Activated CD4-positive, alpha-beta T cell treated with anti-CD3 and anti-CD28 coated beads for 36 hours (primary cell): Measurements from ENCODE around the gene PGBD4. TPM values are rescaled to one million over a fixed set of nuclear protein-coding genes. Genes with fewer than 3 reads are reported as not detected.

Experiments used
- ATAC-seq: fragments of 200-7000 bp; cut with Tn5 transposase; one replicate; pipeline ENCODE4 v1.10.0; 2021; ENCODE audit warnings: mild to moderate bottlenecking, moderate library complexity
- CTCF ChIA-PET: fragments of 350-600 bp; sonication (Branson Sonifier 250); formaldehyde crosslinking; loops from one replicate; lab custom pipeline; 2021; ENCODE audit warnings: antibody characterized with exemption; lab: Charles Lee
- POLR2A ChIA-PET: fragments of 350-600 bp; sonication (Branson Sonifier 250); formaldehyde crosslinking; loops from one replicate; lab custom pipeline; 2021; ENCODE audit warnings: antibody characterized with exemption, inconsistent platforms; lab: Charles Lee
- DNase-seq: peaks from one replicate; pipeline ENCODE4 v3.0.0-alpha.2; 2020
- H3K27ac Mint-ChIP-seq: one replicate; pipeline ENCODE4 v1.8.0; 2021; ENCODE audit warnings: mixed read lengths
- H3K27me3 Mint-ChIP-seq: one replicate; pipeline ENCODE4 v1.8.0; 2021; ENCODE audit warnings: mixed read lengths
- H3K36me3 Mint-ChIP-seq: one replicate; pipeline ENCODE4 v1.8.0; 2021; ENCODE audit warnings: low read depth, mixed read lengths
- H3K4me1 Mint-ChIP-seq: one replicate; pipeline ENCODE4 v1.8.0; 2021; ENCODE audit warnings: mixed read lengths
- H3K4me3 Mint-ChIP-seq: one replicate; pipeline ENCODE4 v1.8.0; 2021; ENCODE audit warnings: mild to moderate bottlenecking, moderate library complexity, mixed read lengths
- H3K9me3 Mint-ChIP-seq: one replicate; pipeline ENCODE4 v1.8.0; 2021; ENCODE audit warnings: low read depth, mixed read lengths
- intact Hi-C, 2 experiments: fragments of 100-400 bp; cut with DNase I in 1 of 2; cut with micrococcal nuclease in 1 of 2; formaldehyde crosslinking; loops; one replicate each; pipeline versions ENCODE4 v1.14.2 to v1.15.1; 2022 to 2024; cut with DNase I, micrococcal nuclease
- total RNA-seq, 2 experiments: library from RNA; stranded (reverse); gene quantifications; one replicate each; pipeline ENCODE4 v1.2.3, GENCODE V29; 2021

Gene PGBD4
- total RNA-seq, 2 experiments from 2014 or later, result 2.3 to 2.4 TPM

DNA sequence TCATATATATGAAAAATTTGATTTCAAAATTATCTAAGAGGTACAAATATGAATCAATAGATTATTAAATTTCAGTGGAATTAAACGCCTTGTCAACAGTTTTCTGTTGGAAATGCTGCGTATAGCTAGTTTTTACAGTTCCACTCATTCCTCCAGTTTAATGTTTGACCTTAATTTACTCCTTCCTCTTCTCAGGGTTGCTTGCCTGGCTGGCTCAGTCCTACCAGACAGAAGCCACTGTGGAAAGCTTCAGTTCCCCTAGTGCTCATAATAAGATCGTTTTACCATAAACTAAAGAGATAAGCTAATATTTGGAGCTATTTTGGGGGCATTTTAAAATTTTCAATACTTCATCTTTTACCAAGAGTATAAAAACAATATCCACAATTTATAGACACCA lies 23.0 kb upstream of the PGBD4 start:
- ChIA-PET CTCF (interaction anchor here (1.0 to 1.6 kb wide), 3 partner anchors 16 to 131 kb away, joined by 4 to 6 read pairs (median 6); partner anchors contain the start of gene KATNBL1), POLR2A (no interaction called here)
- Mint-ChIP-seq H3K36me3 (peaks cover 6% of the 10 kb centered on the region), H3K9me3 (no peaks in the 10 kb centered on the region), H3K27me3 (no peaks in the 10 kb centered on the region), H3K4me1 (no peaks in the 10 kb centered on the region), H3K27ac (no peak overlapping the region), H3K4me3 (no peak overlapping the region)
- no peak for ATAC-seq
- no peak for DNase-seq
- intact Hi-C loops, result no loop called here

DNA sequence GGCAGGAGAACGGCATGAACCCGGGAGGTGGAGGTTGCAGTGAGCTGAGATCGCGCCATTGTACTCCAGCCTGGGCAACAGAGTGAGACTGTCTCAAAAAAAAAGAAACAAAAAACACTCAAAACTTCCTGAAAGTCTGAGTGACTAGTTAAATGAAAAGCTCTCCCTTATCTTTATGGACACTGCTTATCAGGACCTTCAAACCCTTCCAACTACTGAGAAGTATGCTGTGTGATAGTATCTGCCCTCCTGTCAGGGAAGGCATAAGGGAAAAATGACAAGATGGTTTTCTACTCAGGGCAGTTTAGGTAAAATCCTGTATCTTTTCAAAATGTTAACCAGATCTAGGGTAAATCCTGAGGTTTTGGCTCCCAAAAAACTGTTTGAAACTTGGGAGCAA lies 22.0 kb upstream of the PGBD4 start:
- intact Hi-C loops, result no loop called here
- no peak for DNase-seq
- POLR2A ChIA-PET, result no interaction called here

DNA sequence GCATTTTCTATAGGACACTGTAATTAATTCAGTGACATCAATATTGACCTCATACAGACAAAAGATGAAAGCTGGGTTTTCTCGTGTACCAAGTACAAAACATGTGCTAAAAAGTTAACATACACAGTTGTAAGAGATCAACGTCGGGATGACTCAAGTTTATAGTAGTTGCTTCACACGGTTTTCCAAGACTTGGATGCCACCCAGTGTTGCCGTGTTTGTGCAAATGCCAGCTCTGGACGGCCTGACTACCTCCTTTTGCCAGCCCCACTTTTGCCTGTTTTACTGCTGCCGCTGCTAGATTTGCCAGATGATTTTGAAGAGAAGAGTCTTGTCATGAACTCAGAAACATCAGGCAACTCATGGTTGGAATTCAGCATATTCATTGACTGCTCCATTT lies 17.8 kb upstream of the PGBD4 start:
- CTCF ChIA-PET, result interaction anchor here (0.7 kb wide), 1 partner anchor 26 kb away, joined by 3 read pairs; no protein-coding TSS in a partner anchor
- ATAC-seq, result no peak
- H3K27me3 Mint-ChIP-seq, result no peaks in the 10 kb centered on the region
- no peak for DNase-seq
- peaks cover 20% of the 10 kb centered on the region for H3K36me3 Mint-ChIP-seq
- H3K9me3 Mint-ChIP-seq, result no peaks in the 10 kb centered on the region
- no peak overlapping the region for H3K4me3 Mint-ChIP-seq
- POLR2A ChIA-PET, result no interaction called here
- H3K4me1 Mint-ChIP-seq, result no peaks in the 10 kb centered on the region
- intact Hi-C loops, result no loop called here
- no peak overlapping the region for H3K27ac Mint-ChIP-seq

More for the DNA sequence above, 22.0 kb upstream of the PGBD4 start:
- Mint-ChIP-seq H3K36me3 (peaks cover 11% of the 10 kb centered on the region), H3K27ac (no peak overlapping the region), H3K27me3 (no peaks in the 10 kb centered on the region), H3K4me1 (no peaks in the 10 kb centered on the region), H3K4me3 (no peak overlapping the region), H3K9me3 (no peaks in the 10 kb centered on the region)
- CTCF ChIA-PET, result interaction anchor here (0.6 to 1.6 kb wide), 3 partner anchors 16 to 130 kb away, joined by 3 to 6 read pairs (median 6); partner anchors contain the start of gene KATNBL1
- no peak for ATAC-seq

DNA sequence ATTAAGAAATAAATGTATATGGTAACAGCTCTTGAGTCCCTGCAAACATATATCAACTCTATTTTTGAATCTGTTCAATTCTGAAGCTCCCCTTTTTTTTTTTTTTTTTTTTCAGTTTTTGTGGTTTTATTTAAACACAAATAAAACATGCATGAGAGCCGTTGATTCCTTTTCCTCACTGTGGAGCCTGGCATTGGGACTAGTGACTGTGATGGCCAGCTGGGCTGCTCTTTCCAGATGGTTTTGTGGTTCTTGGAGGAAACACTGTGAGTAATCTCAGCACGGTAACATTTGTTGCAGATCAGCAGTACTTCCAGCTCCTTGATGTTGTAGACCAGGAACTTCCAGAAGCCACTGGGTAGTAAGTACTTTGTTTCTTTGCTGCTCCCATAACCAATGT lies 16.1 kb upstream of the PGBD4 start:
- CTCF ChIA-PET, result interaction anchor here (0.7 to 1.1 kb wide), 4 partner anchors 10 to 124 kb away, joined by 3 to 5 read pairs (median 4); partner anchors contain the start of gene KATNBL1
- DNase-seq, result no peak
- no peak for ATAC-seq
- Mint-ChIP-seq H3K9me3 (no peaks in the 10 kb centered on the region), H3K36me3 (peaks cover 26% of the 10 kb centered on the region), H3K4me3 (no peak overlapping the region), H3K27me3 (no peaks in the 10 kb centered on the region), H3K27ac (no peak overlapping the region), H3K4me1 (no peaks in the 10 kb centered on the region)
- intact Hi-C loops, result no loop called here
- POLR2A ChIA-PET, result no interaction called here

DNA sequence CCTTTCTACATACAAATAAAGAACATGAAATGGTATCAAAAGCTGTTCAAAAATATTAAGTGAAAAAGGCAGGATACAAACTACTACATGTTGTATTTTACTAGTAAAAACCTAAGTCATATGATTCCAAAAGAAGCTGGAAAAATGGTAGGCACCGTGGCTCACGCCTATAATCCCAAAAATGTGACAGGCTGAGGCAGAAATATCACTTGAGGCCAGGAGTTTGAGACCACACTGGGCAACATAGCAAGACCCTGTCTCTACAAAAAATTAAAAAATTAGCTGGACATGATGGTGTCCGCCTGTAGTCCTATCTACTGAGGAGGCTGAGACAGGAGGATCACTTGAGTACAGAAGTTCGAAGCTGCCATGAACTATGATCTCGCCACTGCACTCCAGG lies 2.0 kb upstream of the PGBD4 start:
- Mint-ChIP-seq H3K36me3 (peaks cover 30% of the 10 kb centered on the region), H3K4me1 (peaks cover 40% of the 10 kb centered on the region), H3K27me3 (no peaks in the 10 kb centered on the region), H3K9me3 (peaks cover 10% of the 10 kb centered on the region), H3K4me3 (peak overlapping the region; percentile 100), H3K27ac (no peak overlapping the region)
- intact Hi-C loops, result loop anchor here in 1 of 2 experiments (2.0 to 5.0 kb wide), 2 partner anchors 337 to 887 kb away; partner anchors contain the start of genes GOLGA8A and ZNF770
- ATAC-seq (no peak), DNase-seq (no peak)
- ChIA-PET POLR2A (interaction anchor here (0.6 to 0.8 kb wide), 3 partner anchors 59 to 268 kb away, joined by 3 to 11 read pairs (median 5); no protein-coding TSS in a partner anchor), CTCF (interaction anchor here (1.0 to 1.7 kb wide), 4 partner anchors 8 to 110 kb away, joined by 3 to 7 read pairs (median 4); partner anchors contain the start of gene KATNBL1)

DNA sequence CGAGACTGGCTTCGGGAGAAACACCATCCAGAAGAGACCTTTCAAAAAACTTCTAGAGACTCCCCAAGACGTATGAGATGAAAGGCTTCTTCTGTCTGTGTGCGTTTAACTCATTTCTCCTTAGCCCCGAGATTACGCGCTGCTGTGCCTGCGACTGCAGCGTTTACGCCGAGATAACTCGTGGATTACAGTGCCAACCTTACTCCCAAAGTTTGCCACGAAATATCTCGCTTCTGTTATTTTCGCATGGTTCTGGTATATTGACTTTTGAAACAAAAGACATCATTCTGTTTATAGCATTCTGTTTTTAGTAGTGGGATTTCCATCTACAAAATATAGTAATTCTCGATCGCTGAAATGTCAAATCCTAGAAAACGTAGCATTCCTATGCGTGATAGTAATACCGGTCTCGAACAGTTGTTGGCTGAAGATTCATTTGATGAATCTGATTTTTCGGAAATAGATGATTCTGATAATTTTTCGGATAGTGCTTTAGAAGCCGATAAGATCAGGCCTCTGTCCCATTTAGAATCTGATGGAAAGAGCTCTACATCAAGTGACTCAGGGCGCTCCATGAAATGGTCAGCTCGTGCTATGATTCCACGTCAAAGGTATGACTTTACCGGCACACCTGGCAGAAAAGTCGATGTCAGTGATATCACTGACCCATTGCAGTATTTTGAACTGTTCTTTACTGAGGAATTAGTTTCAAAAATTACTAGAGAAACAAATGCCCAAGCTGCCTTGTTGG lies 467 bp downstream of the PGBD4 start:
- H3K36me3 Mint-ChIP-seq, result peaks cover 32% of the 10 kb centered on the region
- peaks cover 39% of the 10 kb centered on the region for H3K4me1 Mint-ChIP-seq
- peaks cover 13% of the 10 kb centered on the region for H3K9me3 Mint-ChIP-seq
- peak overlapping the region; percentile 100 for H3K4me3 Mint-ChIP-seq
- no peaks in the 10 kb centered on the region for H3K27me3 Mint-ChIP-seq
- peak overlapping the region; percentile 99 for H3K27ac Mint-ChIP-seq
- intact Hi-C loops, result loop anchor here (1.0 to 5.0 kb wide), 8 partner anchors 63 to 885 kb away; partner anchors contain the start of genes NOP10 (in 2 of the 2), NUTM1 (in 2 of the 2), AVEN (in 1 of the 2) and KATNBL1 (in 1 of the 2)
- DNase-seq (no peak), ATAC-seq (no peak)
- ChIA-PET POLR2A (interaction anchor here (0.6 to 1.4 kb wide), 3 partner anchors 236 to 481 kb away, joined by 3 to 5 read pairs (median 4); partner anchors contain the start of genes GOLGA8B and SLC12A6), CTCF (interaction anchor here (0.7 to 2.2 kb wide), 8 partner anchors 8 to 266 kb away, joined by 3 to 9 read pairs (median 3); partner anchors contain the start of gene KATNBL1)

DNA sequence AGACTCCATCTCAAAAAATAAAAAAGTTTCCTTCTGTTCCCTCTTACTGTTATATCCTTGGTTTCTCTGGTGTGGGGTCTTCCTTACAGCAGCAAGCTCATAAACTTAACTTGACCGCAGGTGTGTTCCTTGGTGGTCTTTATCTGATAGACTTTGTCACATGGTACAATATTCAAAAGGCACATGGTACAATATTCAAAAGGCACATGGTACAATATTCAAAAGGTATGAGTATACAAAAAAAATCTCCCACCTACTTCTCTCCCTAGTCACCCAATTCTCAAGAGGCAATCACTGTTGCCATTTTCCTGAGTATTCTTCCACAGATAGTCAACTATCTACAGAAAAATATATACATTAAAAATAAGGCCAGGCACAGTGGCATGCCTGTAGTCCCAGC lies 4.5 kb downstream of the PGBD4 start:
- Mint-ChIP-seq H3K27ac (no peak overlapping the region), H3K27me3 (no peaks in the 10 kb centered on the region), H3K36me3 (peaks cover 30% of the 10 kb centered on the region), H3K9me3 (peaks cover 13% of the 10 kb centered on the region), H3K4me1 (peaks cover 16% of the 10 kb centered on the region), H3K4me3 (no peak overlapping the region)
- intact Hi-C loops, result no loop called here
- POLR2A ChIA-PET, result no interaction called here
- CTCF ChIA-PET, result interaction anchor here (0.9 to 1.3 kb wide), 2 partner anchors 102 to 103 kb away, joined by 3 read pairs; partner anchors contain the start of gene KATNBL1
- ATAC-seq, result no peak
- no peak for DNase-seq

DNA sequence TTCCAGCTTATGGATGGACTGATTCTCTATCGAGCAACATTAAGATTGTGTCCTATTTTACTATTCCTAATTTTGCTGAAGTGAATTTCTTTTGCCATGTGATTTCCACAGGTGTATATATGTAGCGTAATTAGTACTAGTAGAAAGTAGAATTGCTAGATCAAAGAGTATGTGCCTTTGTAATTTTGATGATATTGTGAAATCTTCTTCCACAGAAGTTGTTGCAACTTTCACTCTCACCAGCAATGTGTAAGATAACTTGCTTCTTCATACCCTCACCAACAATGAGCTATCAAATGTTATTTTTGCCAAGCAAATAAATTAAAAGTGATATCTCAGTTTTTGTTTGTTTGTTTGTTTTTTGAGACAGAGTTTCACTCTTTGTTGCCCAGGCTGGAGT lies 5.4 kb downstream of the PGBD4 start:
- peaks cover 10% of the 10 kb centered on the region for H3K9me3 Mint-ChIP-seq
- DNase-seq, result no peak
- no peaks in the 10 kb centered on the region for H3K27me3 Mint-ChIP-seq
- intact Hi-C loops, result no loop called here
- no peak overlapping the region for H3K27ac Mint-ChIP-seq
- POLR2A ChIA-PET, result no interaction called here
- ATAC-seq, result no peak
- peaks cover 25% of the 10 kb centered on the region for H3K36me3 Mint-ChIP-seq
- CTCF ChIA-PET, result interaction anchor here (0.9 to 1.3 kb wide), 2 partner anchors 101 to 102 kb away, joined by 3 read pairs; partner anchors contain the start of gene KATNBL1
- H3K4me3 Mint-ChIP-seq, result no peak overlapping the region
- peaks cover 11% of the 10 kb centered on the region for H3K4me1 Mint-ChIP-seq

DNA sequence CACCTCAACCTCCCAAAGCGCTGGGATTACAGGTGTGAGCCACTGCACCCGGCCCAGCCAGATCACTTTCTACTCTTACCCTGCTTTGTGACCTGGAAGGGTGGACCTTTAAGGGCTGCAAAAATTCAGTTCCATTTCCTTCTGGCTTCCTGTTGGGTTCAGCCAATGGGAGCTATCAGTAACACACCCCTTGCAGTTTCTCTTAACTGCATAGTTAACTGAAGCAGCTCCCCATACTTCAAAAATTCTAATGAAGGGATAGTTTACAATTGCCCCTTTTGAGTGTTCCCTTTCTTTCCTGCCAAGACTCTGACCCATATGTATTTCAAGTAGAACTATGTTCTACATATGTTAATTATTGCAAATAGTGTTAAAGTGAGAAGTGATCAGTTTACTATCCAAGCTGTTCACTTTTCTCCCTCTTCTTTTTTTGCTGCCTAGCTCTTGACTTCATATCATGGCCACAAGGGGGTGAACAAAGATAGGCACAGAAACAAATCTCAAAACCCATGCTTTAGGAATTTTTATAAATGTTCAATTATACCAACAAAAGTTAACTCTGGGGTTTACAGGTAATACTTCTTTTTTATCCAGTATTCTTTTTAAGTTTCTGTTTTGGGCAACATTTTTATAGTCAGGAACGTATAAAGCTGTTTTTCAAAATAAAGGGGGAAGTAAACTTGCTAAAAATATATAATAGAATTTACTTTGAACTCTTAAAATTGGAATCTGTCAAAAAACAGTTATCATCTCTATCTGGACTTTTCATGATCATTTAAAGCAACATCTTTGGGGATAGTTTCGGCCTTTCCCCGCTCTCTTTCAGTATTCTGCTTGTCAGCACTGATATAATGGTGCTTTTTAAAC lies 8.1 kb downstream of the PGBD4 start:
- POLR2A ChIA-PET, result interaction anchor here (0.9 kb wide), 1 partner anchor 100 kb away, joined by 4 read pairs; the partner anchor contains the start of gene KATNBL1
- Mint-ChIP-seq H3K4me3 (no peak overlapping the region), H3K27ac (no peak overlapping the region), H3K27me3 (peaks cover 2% of the 10 kb centered on the region), H3K9me3 (peaks cover under 1% of the 10 kb centered on the region), H3K4me1 (no peaks in the 10 kb centered on the region), H3K36me3 (peaks cover 4% of the 10 kb centered on the region)
- intact Hi-C loops, result loop anchor here (1.0 to 5.0 kb wide), 3 partner anchors 100 to 478 kb away; partner anchors contain the start of gene KATNBL1 (in 2 of the 2)
- CTCF ChIA-PET, result interaction anchor here (0.6 to 4.2 kb wide), 25 partner anchors 9 to 478 kb away, joined by 3 to 33 read pairs (median 4); partner anchors contain the start of genes EMC7, GOLGA8B, KATNBL1 and LPCAT4
- DNase-seq, result no peak
- ATAC-seq, result peak; percentile 60

DNA sequence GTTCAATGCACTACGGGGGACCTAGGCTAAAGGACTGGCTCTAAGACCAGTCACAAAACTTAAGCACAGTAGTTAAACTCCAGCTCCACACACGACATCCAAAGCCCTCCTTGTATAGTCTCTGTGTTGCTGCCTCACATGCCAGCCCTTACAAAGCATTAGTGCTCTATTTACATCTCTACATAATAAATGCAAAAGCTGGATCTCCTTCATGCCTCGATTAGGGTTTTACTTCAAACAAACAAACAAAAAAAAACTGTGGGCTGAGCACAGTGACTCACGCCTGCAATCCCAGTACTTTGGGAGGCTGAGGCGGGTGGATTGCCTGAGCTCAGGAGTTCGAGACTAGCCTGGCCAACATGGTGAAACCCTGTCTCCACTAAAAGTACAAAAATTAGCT lies 9.6 kb downstream of the PGBD4 start:
- H3K4me3 Mint-ChIP-seq, result no peak overlapping the region
- H3K36me3 Mint-ChIP-seq, result no peaks in the 10 kb centered on the region
- CTCF ChIA-PET, result interaction anchor here (0.6 to 4.2 kb wide), 8 partner anchors 8 to 182 kb away, joined by 3 to 33 read pairs (median 4); partner anchors contain the start of gene KATNBL1
- intact Hi-C loops, result loop anchor here in 1 of 2 experiments (5.0 kb wide), 1 partner anchor 476 kb away; no protein-coding TSS in a partner anchor
- H3K4me1 Mint-ChIP-seq, result no peaks in the 10 kb centered on the region
- H3K27me3 Mint-ChIP-seq, result peaks cover 2% of the 10 kb centered on the region
- ATAC-seq (no peak), DNase-seq (no peak)
- H3K9me3 Mint-ChIP-seq, result no peaks in the 10 kb centered on the region
- POLR2A ChIA-PET, result no interaction called here
- H3K27ac Mint-ChIP-seq, result no peak overlapping the region
